ENCODE results near the gene CCDC61.

- TF ChIP-seq CTCF (IDR thresholded peaks at IDR 0.05; ENCODE audit: low read length) (no peak), EZH2 (optimal IDR thresholded peaks at IDR 0.05; ENCODE audit: low read depth, low read length) (no peak)
These were observed 22.2 kb upstream of the CCDC61 start for GRCh38 chr19:45972947-45973540.

All from MM.1S (cell line).